Lung (tissue), 12 donors: Measurements from ENCODE around the gene LIPC. TPM values are rescaled to one million over a fixed set of nuclear protein-coding genes. Genes with fewer than 3 reads are reported as not detected.

Experiments used
- ATAC-seq: fragments of 200-7000 bp; cut with Tn5 transposase; one replicate; pipeline ENCODE4 v1.9.1; 2020; ENCODE audit warnings: moderate number of reproducible peaks; ENCODE audit not compliant: insufficient read depth, low FRiP score
- DNase-seq, 3 donors: peaks; one replicate each; pipeline ENCODE4 v3.0.0-alpha.2; 2013 to 2017
- H3K27ac ChIP-seq, 2 donors: one replicate each; pipeline ENCODE4 v1.5.1; 2013; ENCODE audit warnings: mild to moderate bottlenecking in 2 of 2, moderate library complexity in 2 of 2, control low read depth in 1 of 2, inconsistent platforms in 1 of 2, low read depth in 1 of 2, low read length in 1 of 2
- H3K27me3 ChIP-seq, 3 donors: one replicate each; pipeline ENCODE4 v1.5.1; 2013; ENCODE audit warnings: low read length in 2 of 3; ENCODE audit not compliant: control insufficient read depth in 3 of 3, insufficient read depth in 3 of 3
- H3K36me3 ChIP-seq, 4 donors: one replicate each; pipeline ENCODE4 v1.5.1; 2013; ENCODE audit warnings: low read length in 4 of 4, mild to moderate bottlenecking in 1 of 4, moderate library complexity in 1 of 4; ENCODE audit not compliant: control insufficient read depth in 4 of 4, insufficient read depth in 4 of 4
- H3K4me1 ChIP-seq, 5 donors: one replicate each; pipeline ENCODE4 v1.5.1; 2013; ENCODE audit warnings: low read length in 5 of 5, mild to moderate bottlenecking in 2 of 5, moderate library complexity in 1 of 5; ENCODE audit not compliant: control insufficient read depth in 5 of 5, insufficient read depth in 5 of 5
- H3K4me3 ChIP-seq: one replicate; pipeline ENCODE4 v1.5.1; 2013; ENCODE audit warnings: mild to moderate bottlenecking, control low read depth, moderate library complexity
- H3K9ac ChIP-seq, 2 donors: one replicate each; pipeline ENCODE4 v1.5.1; 2013; ENCODE audit warnings: low read length in 2 of 2, control low read depth in 1 of 2; ENCODE audit not compliant: insufficient read depth in 1 of 2
- H3K9me3 ChIP-seq, 4 donors: one replicate each; pipeline ENCODE4 v1.5.1; 2013; ENCODE audit warnings: low read length in 3 of 4, mild to moderate bottlenecking in 1 of 4, moderate library complexity in 1 of 4; ENCODE audit not compliant: control insufficient read depth in 4 of 4, insufficient read depth in 3 of 4
- CTCF ChIP-seq: IDR thresholded peaks from 2 replicates; pipeline ENCODE4 v1.5.1; 2012; ENCODE audit warnings: mild to moderate bottlenecking; ENCODE audit errors: control extremely low read depth, extremely low read depth
- WGBS, 2 donors: extraction: QIAGEN DNeasy Blood & Tissue Kit; methylation state at CpG; one replicate each; pipeline ENCODE4 v1.1.7; 2013; 5-methylcytosine and 5-hydroxymethylcytosine counted together
- polyA plus RNA-seq, 2 donors: library from polyadenylated mRNA; stranded (reverse); fragments of 200-250 nt; gene quantifications; one replicate each; pipeline ENCODE4 v1.2.1, GENCODE V29; 2013
- total RNA-seq, 2 donors: library from RNA; depleted of rRNA in 1 of 2; stranded (reverse); fragments of >200 nt in 1 of 2; gene quantifications; one replicate each; pipeline ENCODE4 v1.2.1, GENCODE V29; 2014 to 2021
- donor health status: control.
- donor health status: control.
- donor health status: Bipolar disorder and iron deficiency.
- donor health status: healthy.
- donor health status: DM: yes; HTN: yes; CAD: no.

LIPC gene
- total and polyA plus RNA-seq, 4 donors = 0.20 to 0.57 (median 0.40) TPM

GRCh38 chr15:58460116-58460790 lies 28.5 kb downstream of the LIPC start:
- WGBS, 2 donors = 84 to 91% methylated on average over 10 of the region's 10 CpGs
- Histone ChIP-seq H3K4me3 (no peak overlapping the region), H3K9me3 (no peaks in the 10 kb centered on the region), H3K4me1 (peaks cover 0 to 4% (median 0%) of the 10 kb centered on the region in 5 donors), H3K27ac (peak overlapping the region; percentile 37 to 59), H3K36me3 (no peaks in the 10 kb centered on the region), H3K27me3 (no peaks in the 10 kb centered on the region), H3K9ac (no peak overlapping the region)
- no peak for TF ChIP-seq CTCF
- DNase-seq (no peak), ATAC-seq (no peak)

- ATAC-seq (no peak), DNase-seq (no peak)
- Histone ChIP-seq H3K27ac (no peak overlapping the region), H3K36me3 (no peaks in the 10 kb centered on the region), H3K4me1 (peaks cover 0 to 4% (median 0%) of the 10 kb centered on the region in 5 donors), H3K9me3 (no peaks in the 10 kb centered on the region), H3K9ac (no peak overlapping the region), H3K27me3 (no peaks in the 10 kb centered on the region), H3K4me3 (no peak overlapping the region)
- no peak for TF ChIP-seq CTCF
- WGBS, 2 donors = 73 to 92% methylated on average over 3 of the region's 3 CpGs
These were observed 29.1 kb downstream of the LIPC start for GRCh38 chr15:58460872-58461271.

GRCh38 chr15:58462547-58462946 lies 30.8 kb downstream of the LIPC start:
- H3K4me1 ChIP-seq = peaks cover 0 to 4% (median 0%) of the 10 kb centered on the region in 5 donors
- H3K27ac ChIP-seq = no peak overlapping the region
- peak; percentile 78 for ATAC-seq

More at GRCh38 chr15:58462547-58462946, 30.8 kb downstream of the LIPC start:
- no peak overlapping the region for H3K4me3 ChIP-seq
- no peaks in the 10 kb centered on the region for H3K36me3 ChIP-seq
- TF ChIP-seq CTCF = no peak
- no peak for DNase-seq
- 72 to 84% methylated on average over 4 of the region's 4 CpGs for WGBS, 2 donors
- no peaks in the 10 kb centered on the region for H3K27me3 ChIP-seq
- H3K9me3 ChIP-seq = no peaks in the 10 kb centered on the region
- no peak overlapping the region for H3K9ac ChIP-seq
